Peyer's patch (tissue), 4 donors: ENCODE results near the gene CDC14A.

Source experiments
- POLR2A ChIP-seq, 2 donors: fragments of 450-650 bp; IDR thresholded peaks; one replicate each; pipeline ENCODE4 v1.5.1; 2017; ENCODE audit warnings: antibody characterized with exemption in 2 of 2, mild to moderate bottlenecking in 2 of 2, moderate library complexity in 2 of 2
- TF ChIP-seq, protein P1 (sequence below), 6 experiments: fragments of 450-650 bp in 4 of 6; fragments of 200-600 bp in 2 of 6; sonication (generic) in 1 of 6; IDR thresholded peaks; one replicate each; pipeline ENCODE4 v1.5.1; 2017 to 2019; ENCODE audit warnings: antibody characterized with exemption in 6 of 6, mild to moderate bottlenecking in 3 of 6, moderate library complexity in 1 of 6

GRCh38 chr1:100359139-100359538, 6.8 kb downstream of the CDC14A start:
- TF ChIP-seq, protein P1, sequence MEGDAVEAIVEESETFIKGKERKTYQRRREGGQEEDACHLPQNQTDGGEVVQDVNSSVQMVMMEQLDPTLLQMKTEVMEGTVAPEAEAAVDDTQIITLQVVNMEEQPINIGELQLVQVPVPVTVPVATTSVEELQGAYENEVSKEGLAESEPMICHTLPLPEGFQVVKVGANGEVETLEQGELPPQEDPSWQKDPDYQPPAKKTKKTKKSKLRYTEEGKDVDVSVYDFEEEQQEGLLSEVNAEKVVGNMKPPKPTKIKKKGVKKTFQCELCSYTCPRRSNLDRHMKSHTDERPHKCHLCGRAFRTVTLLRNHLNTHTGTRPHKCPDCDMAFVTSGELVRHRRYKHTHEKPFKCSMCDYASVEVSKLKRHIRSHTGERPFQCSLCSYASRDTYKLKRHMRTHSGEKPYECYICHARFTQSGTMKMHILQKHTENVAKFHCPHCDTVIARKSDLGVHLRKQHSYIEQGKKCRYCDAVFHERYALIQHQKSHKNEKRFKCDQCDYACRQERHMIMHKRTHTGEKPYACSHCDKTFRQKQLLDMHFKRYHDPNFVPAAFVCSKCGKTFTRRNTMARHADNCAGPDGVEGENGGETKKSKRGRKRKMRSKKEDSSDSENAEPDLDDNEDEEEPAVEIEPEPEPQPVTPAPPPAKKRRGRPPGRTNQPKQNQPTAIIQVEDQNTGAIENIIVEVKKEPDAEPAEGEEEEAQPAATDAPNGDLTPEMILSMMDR (IDR thresholded peaks at IDR 0.05) = no peak
- no peak for TF ChIP-seq POLR2A (IDR thresholded peaks at IDR 0.05)
